ENCODE results near the gene FANCC. TPM values are rescaled to one million over a fixed set of nuclear protein-coding genes. Genes with fewer than 3 reads are reported as not detected.

Gene FANCC
- total and polyA plus RNA-seq, 2 donors (not counting 1 experiment from before 2014, with no cell fraction given), result 8.9 to 9.0 TPM

DNA sequence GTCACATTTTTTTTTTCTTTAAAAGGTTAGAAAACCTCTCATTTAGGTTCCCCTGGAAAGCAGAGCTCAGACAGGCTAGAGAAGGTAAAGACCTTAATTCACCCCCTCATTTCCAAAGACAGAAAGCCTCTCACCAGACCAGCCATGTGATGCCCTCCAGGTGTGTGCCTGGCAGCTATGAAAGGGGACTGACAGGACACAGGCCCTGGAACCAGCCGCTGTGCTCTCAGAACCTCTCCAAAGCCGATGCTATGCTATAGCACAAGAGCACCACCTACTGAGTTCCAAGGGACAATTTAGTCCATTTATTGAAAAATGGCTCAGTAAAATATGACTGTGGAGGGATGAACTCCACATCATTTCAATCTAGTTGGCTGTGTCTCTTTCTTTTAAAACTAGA is 48.8 kb downstream of the FANCC start:
- H3K9ac ChIP-seq (ENCODE audit: insufficient read depth, low read length), result no peak overlapping the region
- H3K4me3 ChIP-seq (replicated peaks in 1 of 4; ENCODE audit: control extremely low read depth in 1 of 4, insufficient read depth in 1 of 4, low read depth in 3 of 4, low read length in 4 of 4), result no peak overlapping the region
- H4K20me1 ChIP-seq (ENCODE audit: control insufficient read depth, extremely low read depth, insufficient read depth, low read length), result no peaks in the 10 kb centered on the region
- TF ChIP-seq EZH2 (IDR thresholded peaks at IDR 0.05; ENCODE audit: low read length, missing control alignments), result no peak
- peak; percentile 50 to 62 for TF ChIP-seq CTCF (conservative IDR thresholded peaks at IDR 0.05 in 1 of 2, IDR thresholded peaks at IDR 0.05 in 1 of 2; ENCODE audit: low read depth in 1 of 2, low read length in 2 of 2)
- H3K79me2 ChIP-seq (ENCODE audit: control insufficient read depth, insufficient read depth, low read length), result no peaks in the 10 kb centered on the region
- no peak overlapping the region for H3K4me2 ChIP-seq (ENCODE audit: extremely low read depth, insufficient read depth, low read length)
- H3K9me3 ChIP-seq (ENCODE audit: control insufficient read depth, insufficient read depth, low read depth, low read length), result no peaks in the 10 kb centered on the region
- H3K4me1 ChIP-seq (ENCODE audit: control insufficient read depth, extremely low read depth, insufficient read depth, low read length), result no peaks in the 10 kb centered on the region
- DNase-seq (ENCODE audit: low read depth in 2 of 2), result peak; percentile 27 to 63
- peak overlapping the region; percentile 19 for H2AFZ ChIP-seq (ENCODE audit: low read length)
- H3K27me3 ChIP-seq (ENCODE audit: control insufficient read depth, insufficient read depth, low read length), result no peaks in the 10 kb centered on the region
- no peaks in the 10 kb centered on the region for H3K36me3 ChIP-seq (ENCODE audit: control insufficient read depth, insufficient read depth, low read length)
- no peak overlapping the region for H3K27ac ChIP-seq (ENCODE audit: insufficient read depth, low read length)

DNA sequence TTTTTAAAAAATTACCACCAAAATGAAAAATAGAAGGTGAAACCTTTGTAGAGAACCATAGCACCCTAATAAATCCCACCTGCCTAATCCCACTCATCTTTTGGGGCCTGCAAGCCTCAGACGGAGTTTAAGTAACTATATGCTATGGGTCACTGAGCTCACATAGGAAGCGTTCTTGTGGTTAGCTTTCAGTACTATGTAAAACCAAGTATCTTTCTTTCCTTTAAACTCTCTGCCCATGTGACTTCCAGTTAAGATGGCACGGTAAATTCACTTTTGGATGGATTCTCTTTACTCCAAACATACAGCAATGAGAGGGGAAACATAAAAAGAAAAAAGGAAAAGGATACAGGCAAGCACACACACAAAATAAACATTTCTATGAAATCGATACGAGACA is 50.9 kb downstream of the FANCC start:
- no peak for DNase-seq (ENCODE audit: low read depth in 2 of 2)
- no peaks in the 10 kb centered on the region for H4K20me1 ChIP-seq (ENCODE audit: control insufficient read depth, extremely low read depth, insufficient read depth, low read length)
- H3K4me2 ChIP-seq (ENCODE audit: extremely low read depth, insufficient read depth, low read length), result no peak overlapping the region
- no peaks in the 10 kb centered on the region for H3K79me2 ChIP-seq (ENCODE audit: control insufficient read depth, insufficient read depth, low read length)
- no peak overlapping the region for H3K9ac ChIP-seq (ENCODE audit: insufficient read depth, low read length)
- no peak overlapping the region for H2AFZ ChIP-seq (ENCODE audit: low read length)
- H3K9me3 ChIP-seq (ENCODE audit: control insufficient read depth, insufficient read depth, low read depth, low read length), result no peaks in the 10 kb centered on the region
- no peaks in the 10 kb centered on the region for H3K4me1 ChIP-seq (ENCODE audit: control insufficient read depth, extremely low read depth, insufficient read depth, low read length)
- TF ChIP-seq EZH2 (IDR thresholded peaks at IDR 0.05; ENCODE audit: low read length, missing control alignments), result no peak
- no peak for TF ChIP-seq CTCF (conservative IDR thresholded peaks at IDR 0.05 in 1 of 2, IDR thresholded peaks at IDR 0.05 in 1 of 2; ENCODE audit: low read depth in 1 of 2, low read length in 2 of 2)
- H3K36me3 ChIP-seq (ENCODE audit: control insufficient read depth, insufficient read depth, low read length), result no peaks in the 10 kb centered on the region
- H3K27ac ChIP-seq (ENCODE audit: insufficient read depth, low read length), result no peak overlapping the region
- no peak overlapping the region for H3K4me3 ChIP-seq (replicated peaks in 1 of 4; ENCODE audit: control extremely low read depth in 1 of 4, insufficient read depth in 1 of 4, low read depth in 3 of 4, low read length in 4 of 4)
- H3K27me3 ChIP-seq (ENCODE audit: control insufficient read depth, insufficient read depth, low read length), result no peaks in the 10 kb centered on the region

- H3K27me3 ChIP-seq (ENCODE audit: control insufficient read depth, insufficient read depth, low read length), result no peaks in the 10 kb centered on the region
- DNase-seq (ENCODE audit: low read depth in 2 of 2), result no peak
These were observed 51.5 kb downstream of the FANCC start for GRCh38 chr9:95265960-95266359.

More at GRCh38 chr9:95265960-95266359, 51.5 kb downstream of the FANCC start:
- Histone ChIP-seq H3K4me3 (replicated peaks in 1 of 4; ENCODE audit: control extremely low read depth in 1 of 4, insufficient read depth in 1 of 4, low read depth in 3 of 4, low read length in 4 of 4) (no peak overlapping the region), H3K36me3 (ENCODE audit: control insufficient read depth, insufficient read depth, low read length) (no peaks in the 10 kb centered on the region), H3K4me1 (ENCODE audit: control insufficient read depth, extremely low read depth, insufficient read depth, low read length) (no peaks in the 10 kb centered on the region), H3K9me3 (ENCODE audit: control insufficient read depth, insufficient read depth, low read depth, low read length) (no peaks in the 10 kb centered on the region), H3K27ac (ENCODE audit: insufficient read depth, low read length) (no peak overlapping the region), H3K4me2 (ENCODE audit: extremely low read depth, insufficient read depth, low read length) (no peak overlapping the region), H4K20me1 (ENCODE audit: control insufficient read depth, extremely low read depth, insufficient read depth, low read length) (no peaks in the 10 kb centered on the region), H3K79me2 (ENCODE audit: control insufficient read depth, insufficient read depth, low read length) (no peaks in the 10 kb centered on the region), H2AFZ (ENCODE audit: low read length) (no peak overlapping the region), H3K9ac (ENCODE audit: insufficient read depth, low read length) (no peak overlapping the region)
- TF ChIP-seq EZH2 (IDR thresholded peaks at IDR 0.05; ENCODE audit: low read length, missing control alignments) (no peak), CTCF (conservative IDR thresholded peaks at IDR 0.05 in 1 of 2, IDR thresholded peaks at IDR 0.05 in 1 of 2; ENCODE audit: low read depth in 1 of 2, low read length in 2 of 2) (no peak)
